SK-N-SH (cell line): ENCODE measurements around the gene B4GALNT3.

ENCODE experiments used
- CTCF ChIP-seq: fragments of 200-600 bp; sonication (generic); IDR thresholded peaks from 2 replicates; pipeline ENCODE4 v1.6.1; 2017; ENCODE audit warnings: antibody characterized with exemption, mild to moderate bottlenecking, moderate library complexity
- JUND ChIP-seq: IDR thresholded peaks from 2 replicates; pipeline ENCODE4 v1.4.0; 2012
- MAX ChIP-seq: IDR thresholded peaks from 2 replicates; pipeline ENCODE4 v1.4.0; 2012; ENCODE audit warnings: low read depth
- NFIC ChIP-seq: IDR thresholded peaks from 2 replicates; pipeline ENCODE4 v1.4.0; 2012; ENCODE audit warnings: borderline replicate concordance
- POLR2AphosphoS5 ChIP-seq: IDR thresholded peaks from 2 replicates; pipeline ENCODE4 v1.6.1; 2012; ENCODE audit warnings: low read depth, low read length
- RAD21 ChIP-seq: IDR thresholded peaks from 2 replicates; pipeline ENCODE4 v1.6.1; 2012; ENCODE audit warnings: mild to moderate bottlenecking, low read length
- RCOR1 ChIP-seq: fragments of 150-350 bp; IDR thresholded peaks from 2 replicates; pipeline ENCODE4 v1.6.1; 2017; ENCODE audit warnings: antibody characterized with exemption, low read length
- RFX5 ChIP-seq: IDR thresholded peaks from 2 replicates; pipeline ENCODE4 v1.6.1; 2012; ENCODE audit warnings: mild to moderate bottlenecking, improper control_type of control experiment, low read length
- RXRA ChIP-seq: IDR thresholded peaks from 2 replicates; pipeline ENCODE4 v1.4.0; 2012; ENCODE audit warnings: low read depth, mild to moderate bottlenecking, borderline replicate concordance
- SIN3A ChIP-seq: IDR thresholded peaks from 2 replicates; pipeline ENCODE4 v1.6.1; 2012; ENCODE audit warnings: low read depth, mild to moderate bottlenecking, low read length, moderate library complexity, borderline replicate concordance
- TF ChIP-seq, protein P1 (sequence below): IDR thresholded peaks from 2 replicates; pipeline ENCODE4 v1.6.1; 2012; ENCODE audit warnings: mild to moderate bottlenecking, low read depth, low read length, moderate library complexity

DNA sequence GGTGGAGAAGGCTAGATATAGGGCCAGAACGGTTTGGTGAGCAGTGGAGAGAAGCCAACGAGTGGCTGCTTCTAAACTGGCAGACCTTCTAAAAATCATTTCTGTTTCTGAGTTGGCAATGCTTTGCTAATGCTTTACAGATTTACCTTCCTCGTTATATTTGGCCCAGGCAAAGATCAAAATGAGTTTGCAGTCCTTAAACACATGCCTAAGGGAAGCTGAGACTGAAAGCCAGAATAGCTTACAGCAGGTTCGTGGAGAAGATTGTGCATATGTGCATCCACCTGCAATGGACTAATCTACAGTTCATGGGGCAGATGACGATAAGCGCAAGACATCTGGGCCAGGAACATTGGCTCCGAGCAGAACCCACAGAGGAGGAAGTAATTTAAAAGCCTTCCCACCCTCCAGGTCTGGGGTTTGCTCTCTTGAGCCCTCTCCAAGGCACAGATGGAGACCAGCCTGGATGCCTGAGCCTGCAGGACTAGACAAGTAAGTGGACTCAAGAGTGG, 104.1 kb downstream of the B4GALNT3 start:
- TF ChIP-seq CTCF: no peak
- TF ChIP-seq POLR2AphosphoS5: no peak
- TF ChIP-seq, protein P1, sequence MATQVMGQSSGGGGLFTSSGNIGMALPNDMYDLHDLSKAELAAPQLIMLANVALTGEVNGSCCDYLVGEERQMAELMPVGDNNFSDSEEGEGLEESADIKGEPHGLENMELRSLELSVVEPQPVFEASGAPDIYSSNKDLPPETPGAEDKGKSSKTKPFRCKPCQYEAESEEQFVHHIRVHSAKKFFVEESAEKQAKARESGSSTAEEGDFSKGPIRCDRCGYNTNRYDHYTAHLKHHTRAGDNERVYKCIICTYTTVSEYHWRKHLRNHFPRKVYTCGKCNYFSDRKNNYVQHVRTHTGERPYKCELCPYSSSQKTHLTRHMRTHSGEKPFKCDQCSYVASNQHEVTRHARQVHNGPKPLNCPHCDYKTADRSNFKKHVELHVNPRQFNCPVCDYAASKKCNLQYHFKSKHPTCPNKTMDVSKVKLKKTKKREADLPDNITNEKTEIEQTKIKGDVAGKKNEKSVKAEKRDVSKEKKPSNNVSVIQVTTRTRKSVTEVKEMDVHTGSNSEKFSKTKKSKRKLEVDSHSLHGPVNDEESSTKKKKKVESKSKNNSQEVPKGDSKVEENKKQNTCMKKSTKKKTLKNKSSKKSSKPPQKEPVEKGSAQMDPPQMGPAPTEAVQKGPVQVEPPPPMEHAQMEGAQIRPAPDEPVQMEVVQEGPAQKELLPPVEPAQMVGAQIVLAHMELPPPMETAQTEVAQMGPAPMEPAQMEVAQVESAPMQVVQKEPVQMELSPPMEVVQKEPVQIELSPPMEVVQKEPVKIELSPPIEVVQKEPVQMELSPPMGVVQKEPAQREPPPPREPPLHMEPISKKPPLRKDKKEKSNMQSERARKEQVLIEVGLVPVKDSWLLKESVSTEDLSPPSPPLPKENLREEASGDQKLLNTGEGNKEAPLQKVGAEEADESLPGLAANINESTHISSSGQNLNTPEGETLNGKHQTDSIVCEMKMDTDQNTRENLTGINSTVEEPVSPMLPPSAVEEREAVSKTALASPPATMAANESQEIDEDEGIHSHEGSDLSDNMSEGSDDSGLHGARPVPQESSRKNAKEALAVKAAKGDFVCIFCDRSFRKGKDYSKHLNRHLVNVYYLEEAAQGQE: no peak
- no peak for TF ChIP-seq RCOR1
- TF ChIP-seq SIN3A: no peak
- TF ChIP-seq NFIC: no peak
- no peak for TF ChIP-seq RAD21
- TF ChIP-seq JUND: no peak
- no peak for TF ChIP-seq RXRA
- no peak for TF ChIP-seq RFX5
- no peak for TF ChIP-seq MAX
